HG03025 (cell line): ENCODE measurements around the gene PCBP1.
A peak's percentile ranks its signal among the peaks of the same experiment; 100 is the strongest.
"Not testable (repeated sequence)": the region's sequence is repeated elsewhere in the genome, so short reads cannot be mapped to it uniquely, and the experiment has no call there.

Experiments used
- ATAC-seq: cut with Tn5 transposase; IDR thresholded peaks from one replicate; pipeline ENCODE4 v1.9.1; 2021; ENCODE audit warnings: mild to moderate bottlenecking, moderate library complexity; ENCODE audit not compliant: unreplicated experiment, low FRiP score

The PCBP1 gene

DNA sequence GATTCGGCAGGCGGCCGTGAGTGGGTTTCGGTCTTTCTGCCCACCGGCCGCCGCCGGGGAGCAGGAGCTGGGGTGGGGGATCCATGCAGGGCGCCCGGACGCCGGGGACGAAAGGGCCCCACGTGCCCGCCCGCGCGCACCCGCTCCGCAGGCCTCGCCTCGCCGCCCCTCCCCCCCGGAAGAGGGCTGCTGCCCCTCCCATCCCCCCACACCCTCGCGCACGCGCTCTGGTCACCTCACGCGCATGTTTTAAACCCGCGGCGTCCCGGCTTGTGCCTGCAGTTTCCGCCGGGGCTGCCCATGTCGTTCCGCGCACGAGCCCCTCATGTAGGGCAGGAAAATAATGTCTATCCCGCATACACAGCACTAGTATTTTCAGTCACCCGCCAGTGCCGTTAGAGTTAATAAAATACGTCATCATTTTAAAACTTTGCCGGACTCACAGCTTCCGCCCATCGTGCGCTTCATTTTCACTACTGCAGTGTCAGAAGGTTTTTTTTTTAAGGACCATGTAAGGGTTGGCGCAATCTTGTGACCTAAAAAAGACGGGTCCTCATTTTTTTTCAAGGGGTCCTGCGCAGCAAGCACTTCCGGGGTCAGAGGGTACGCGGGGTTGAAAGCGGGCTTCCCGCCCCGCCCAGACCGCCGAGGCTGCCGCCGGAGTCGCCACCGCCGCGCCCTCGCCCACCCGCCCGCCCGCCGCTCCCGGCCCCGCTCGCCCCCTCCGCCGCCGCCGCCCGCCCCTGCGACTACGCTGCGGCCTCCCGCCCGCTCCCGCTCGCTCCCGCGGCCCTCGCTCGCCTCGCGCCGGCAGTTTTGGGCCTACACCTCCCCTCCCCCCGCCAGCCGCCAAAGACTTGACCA lies at the start of gene PCBP1:
Gene PCBP1 (plus strand): TSS at position 640 of the 864 bp plus-strand sequence. CDS start 267 bp downstream, outside the sequence.
- ATAC-seq, result peak; percentile 41

- ATAC-seq, result no peak
Observed at GRCh38 chr2:70039366-70039765, 47.9 kb upstream of the PCBP1 start.

DNA sequence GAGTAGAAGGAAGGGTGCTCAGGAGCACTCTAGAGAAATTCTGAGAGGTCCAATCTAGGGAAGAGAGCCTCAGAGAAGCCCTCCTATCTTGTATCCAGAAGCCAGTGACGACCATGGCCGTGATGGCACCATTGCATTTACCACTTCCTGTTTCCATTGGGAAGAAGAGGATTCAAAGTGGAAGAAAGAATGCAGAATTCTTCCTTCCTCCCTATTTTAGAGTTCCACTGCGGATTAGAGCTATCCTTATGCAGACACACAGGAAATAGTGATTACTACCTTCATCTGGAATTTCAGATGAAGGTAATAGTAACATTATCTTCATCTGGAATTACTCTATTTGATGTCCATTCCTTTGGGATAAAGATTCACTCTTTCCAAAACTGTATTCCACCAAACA lies 45.6 kb upstream of the PCBP1 start:
- ATAC-seq, result no peak

DNA sequence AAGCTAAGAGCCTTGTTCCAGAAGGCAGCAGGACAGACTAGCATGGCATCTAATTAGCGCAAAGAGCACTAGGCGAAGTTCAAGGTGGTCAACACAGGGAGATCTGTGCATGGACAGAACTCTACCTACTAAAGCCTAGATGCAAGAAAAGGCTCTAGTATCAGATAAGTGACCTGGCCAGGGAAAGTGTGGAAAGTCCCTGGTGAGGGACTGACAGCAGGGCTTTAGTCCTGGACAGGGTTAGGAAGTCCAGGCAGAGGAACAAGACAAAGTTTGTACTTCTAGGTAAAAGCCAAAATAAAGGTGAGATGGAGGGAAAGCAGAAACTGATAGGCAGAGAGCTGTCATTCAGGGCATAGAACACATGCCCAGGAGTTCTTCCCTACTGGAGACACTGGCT lies 45.0 kb upstream of the PCBP1 start:
- no peak for ATAC-seq

GRCh38 chr2:70043252-70043875 lies 43.9 kb upstream of the PCBP1 start:
- ATAC-seq, result no peak

GRCh38 chr2:70044290-70045040 lies 42.8 kb upstream of the PCBP1 start:
- ATAC-seq, result no peak

- no peak for ATAC-seq
Observed at GRCh38 chr2:70045405-70045804, 41.9 kb upstream of the PCBP1 start.

DNA sequence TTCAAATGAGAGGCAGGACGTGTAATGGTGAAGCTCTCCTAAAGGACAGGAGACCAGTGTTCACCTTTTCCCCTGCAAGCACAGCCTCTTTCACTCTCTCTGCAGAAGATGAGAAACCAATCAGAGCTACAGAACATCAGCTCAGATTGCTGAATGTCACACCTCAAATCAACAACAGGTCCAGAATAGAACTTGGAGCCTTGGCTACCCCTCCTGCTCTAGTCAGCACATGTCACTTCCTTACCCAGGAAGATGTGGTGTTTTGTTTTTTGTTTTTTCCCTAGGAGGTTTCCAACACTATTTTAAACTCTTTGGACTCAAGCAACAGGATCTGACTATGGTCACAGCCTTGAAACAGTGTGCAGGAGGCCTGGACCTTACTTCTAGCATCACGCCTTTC lies 41.3 kb upstream of the PCBP1 start:
- no peak for ATAC-seq

DNA sequence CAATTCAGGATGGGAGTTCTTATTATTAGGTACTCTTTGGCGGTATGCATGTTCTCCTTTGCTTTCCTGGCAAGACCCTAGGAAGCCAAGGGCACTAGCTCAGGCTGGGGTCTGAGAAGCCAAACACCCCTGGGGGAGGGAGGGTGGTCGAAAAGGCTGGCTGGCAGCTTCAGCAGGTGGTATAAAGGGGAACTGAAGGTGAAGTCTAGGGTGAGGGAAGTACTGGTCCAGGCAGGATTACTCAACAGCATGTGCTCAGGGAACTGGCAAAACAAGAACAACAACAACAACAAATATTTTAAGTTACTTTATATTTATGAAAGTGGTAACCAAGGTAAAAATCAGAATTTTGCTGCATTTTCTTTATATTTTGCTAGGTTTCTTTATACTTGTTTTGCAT lies 40.7 kb upstream of the PCBP1 start:
- ATAC-seq, result no peak

GRCh38 chr2:70047451-70047850 lies 39.8 kb upstream of the PCBP1 start:
- ATAC-seq, result no peak

GRCh38 chr2:70049255-70049654 lies 38.0 kb upstream of the PCBP1 start:
- ATAC-seq, result no peak

DNA sequence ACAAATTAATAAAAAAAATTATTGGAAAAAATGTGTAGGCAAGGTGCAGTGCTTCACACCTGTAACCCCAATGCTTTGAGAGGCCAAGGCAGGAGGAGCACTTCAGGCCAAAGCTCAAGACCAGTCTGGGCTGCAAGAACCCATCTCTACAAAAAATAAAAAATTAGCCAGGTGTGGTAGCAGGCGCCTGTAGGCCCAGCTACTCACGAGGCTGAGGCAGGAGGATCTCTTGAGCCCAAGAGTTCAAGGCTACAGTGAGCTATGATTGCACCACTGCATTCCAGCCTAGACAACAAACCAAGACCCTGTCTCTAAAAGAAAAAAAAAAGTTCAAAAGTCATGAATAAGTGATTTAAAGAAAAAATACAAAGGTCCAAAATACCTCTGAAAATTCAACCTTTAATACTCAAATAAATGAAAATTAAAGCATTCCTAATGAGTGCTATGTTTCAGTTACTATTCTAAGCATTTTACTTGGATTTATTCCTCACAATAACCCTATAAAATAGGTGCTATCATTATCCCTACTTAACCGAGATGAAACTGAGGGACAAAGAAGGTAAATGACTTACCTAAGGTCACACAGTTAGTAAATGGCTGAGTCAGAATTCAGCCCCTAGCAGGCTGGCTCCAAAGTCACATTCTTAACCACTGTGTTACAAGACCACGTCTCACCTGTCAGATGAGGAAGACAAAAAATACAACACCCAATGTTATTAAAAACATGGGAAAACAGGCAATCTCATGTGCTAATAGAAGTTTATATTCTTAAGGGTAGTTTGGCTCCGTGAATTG lies 36.4 kb upstream of the PCBP1 start:
- no peak for ATAC-seq

DNA sequence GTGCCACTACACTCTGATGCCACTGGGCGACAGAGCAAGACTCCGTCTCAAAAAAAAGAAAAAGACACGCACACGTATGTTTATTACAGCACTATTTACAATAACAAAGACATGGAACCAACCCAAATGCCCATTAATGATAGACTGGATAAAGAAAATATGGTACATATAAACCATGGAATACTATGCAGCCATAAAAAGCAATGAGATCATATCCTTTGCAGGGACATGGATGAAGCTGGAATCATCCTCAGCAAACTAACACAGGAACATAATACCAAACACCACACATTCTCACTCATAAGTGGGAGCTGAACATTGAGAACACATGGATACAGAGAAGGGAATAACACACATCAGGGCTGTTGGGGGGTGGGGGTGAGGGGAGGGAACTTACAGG lies 32.0 kb upstream of the PCBP1 start:
- ATAC-seq, result not testable (repeated sequence)

- no peak for ATAC-seq
Observed at GRCh38 chr2:70061317-70061716, 26.0 kb upstream of the PCBP1 start.

DNA sequence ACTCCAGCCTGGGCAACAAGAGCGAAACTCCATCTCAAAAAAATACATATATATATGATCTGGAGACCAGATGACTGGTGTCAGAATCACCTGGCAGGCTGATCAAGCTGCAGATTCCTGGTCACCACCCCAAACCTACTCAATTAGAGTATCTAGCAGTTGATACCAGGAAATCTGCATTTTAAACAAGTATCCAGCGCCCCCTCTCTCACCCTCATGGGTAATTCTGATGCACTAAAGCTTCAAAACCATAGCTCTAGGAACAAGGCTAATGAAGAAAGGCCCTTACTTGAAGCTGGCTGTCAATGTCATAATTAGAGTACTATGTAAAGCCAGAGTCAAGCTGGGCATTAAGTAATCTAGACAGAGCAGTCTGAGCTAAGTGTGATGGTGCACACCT lies 25.0 kb upstream of the PCBP1 start:
- no peak for ATAC-seq

DNA sequence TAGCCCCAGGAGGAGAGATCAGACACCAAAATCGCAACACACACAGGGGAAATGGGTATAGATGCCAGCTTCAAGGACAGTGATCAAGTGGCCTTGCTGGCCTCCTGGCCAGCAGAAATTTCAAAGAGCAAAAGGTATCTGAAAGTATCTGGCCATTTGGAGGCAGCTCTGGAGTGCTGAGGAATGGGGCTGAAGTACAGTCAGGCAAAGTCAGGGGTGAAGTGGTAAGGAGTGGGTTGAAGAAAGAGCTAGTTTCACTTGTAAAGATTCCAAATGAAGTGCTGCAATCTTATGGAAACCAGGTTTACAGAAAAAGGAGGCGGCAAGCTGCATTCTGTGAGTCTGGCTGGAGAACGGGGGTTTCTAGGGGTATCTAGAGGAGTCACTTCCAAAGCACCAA lies 19.2 kb upstream of the PCBP1 start:
- ATAC-seq, result no peak

- peak; percentile 67 for ATAC-seq
Observed at GRCh38 chr2:70069049-70069448, 18.2 kb upstream of the PCBP1 start.

DNA sequence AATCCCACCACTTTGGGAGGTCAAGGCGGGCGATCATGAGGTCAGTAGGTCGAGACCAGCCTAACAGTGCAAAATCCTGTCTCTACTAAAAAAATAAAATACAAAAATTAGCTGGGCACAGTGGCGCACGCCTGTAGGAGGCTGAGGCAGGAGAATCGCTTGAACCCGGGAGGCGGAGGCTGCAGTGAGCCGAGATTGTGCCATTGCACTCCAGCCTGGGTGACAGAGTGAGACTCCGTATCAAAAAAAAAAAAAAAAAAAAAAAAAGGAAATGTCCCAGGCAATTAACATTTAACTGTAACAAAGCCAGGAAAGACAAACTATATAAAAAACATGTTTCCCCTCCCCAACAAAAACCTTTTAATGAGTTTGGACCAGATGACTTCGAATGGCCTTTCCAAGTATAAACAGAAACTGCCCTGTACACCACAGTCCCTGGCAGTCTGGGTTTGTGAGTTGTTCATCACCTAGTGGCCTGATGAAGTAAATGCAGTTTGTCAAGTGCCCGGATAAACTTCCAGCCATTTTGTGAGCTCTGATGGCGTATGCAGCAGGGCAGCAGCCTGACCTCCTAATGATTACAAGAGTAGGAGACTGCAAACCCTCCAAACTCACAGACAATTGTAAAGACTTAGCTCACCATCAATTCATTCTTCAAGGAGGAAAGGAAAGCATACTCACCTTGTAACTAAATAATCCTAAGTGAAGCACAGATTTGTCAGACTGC lies 16.6 kb upstream of the PCBP1 start:
- ATAC-seq, result no peak

DNA sequence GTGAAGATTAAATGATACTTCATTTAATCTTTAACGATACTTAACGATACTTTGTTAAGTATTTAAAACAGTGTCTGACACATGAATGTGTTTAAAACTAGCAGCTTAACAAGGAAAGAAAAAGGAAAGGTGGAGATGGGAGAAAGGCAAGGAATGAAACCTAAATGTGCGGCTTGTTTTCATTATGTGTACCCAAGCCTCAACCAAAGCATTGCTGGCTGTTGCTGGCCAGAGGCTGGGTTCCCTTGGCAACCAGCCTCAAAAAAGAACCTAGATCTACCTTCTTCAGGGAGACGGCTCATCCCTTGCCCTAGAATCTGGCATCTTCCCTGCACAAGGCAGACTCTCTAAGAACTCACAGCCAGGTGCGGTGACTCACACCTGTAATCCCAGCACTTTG lies 13.8 kb upstream of the PCBP1 start:
- no peak for ATAC-seq

DNA sequence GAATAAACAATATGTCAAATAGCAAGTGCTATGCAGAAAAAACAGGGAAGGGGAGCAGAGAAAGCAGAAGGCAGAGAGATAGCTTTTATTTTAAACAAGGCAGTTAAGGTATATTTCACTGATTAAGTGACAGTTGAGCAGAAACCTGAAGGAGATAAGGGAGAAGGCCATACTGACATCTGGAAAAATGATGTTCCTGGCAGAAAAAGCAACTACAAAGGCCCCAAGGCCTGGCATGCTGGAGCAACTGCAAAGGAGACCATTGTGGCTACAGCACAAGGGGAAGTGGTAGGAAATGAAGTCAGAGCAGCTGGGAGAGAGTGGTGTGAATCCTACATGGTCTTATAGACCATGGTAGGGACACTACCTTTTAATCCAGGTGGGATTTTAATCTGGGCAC lies 8.9 kb upstream of the PCBP1 start:
- ATAC-seq, result no peak
